Central memory CD4-positive, alpha-beta T cell (primary cell): ENCODE results near the gene ZNF532.
"Not testable (repeated sequence)": the region's sequence is repeated elsewhere in the genome, so short reads cannot be mapped to it uniquely, and the experiment has no call there.

Source experiments
- DNase-seq: peaks from one replicate; pipeline ENCODE4 v3.0.0; 2022
- total RNA-seq, 3 experiments: gene quantifications; one replicate each; lab custom pipeline; 2026; lab: John Stamatoyannopoulos, UW

Gene ZNF532
- 1.1 to 4.4 (median 1.5) reads per million in 3 experiments for total RNA-seq

GRCh38 chr18:58864146-58865032 is at the start of gene ZNF532:
ZNF532 (plus strand) TSS chr18:58864877. CDS start in a region left out here.
- no peak for DNase-seq

GRCh38 chr18:58819051-58819450 is 45.6 kb upstream of the ZNF532 start:
- DNase-seq = peak; percentile 75

GRCh38 chr18:58820251-58820650 is 44.4 kb upstream of the ZNF532 start:
- DNase-seq = no peak

- DNase-seq = no peak
Observed at GRCh38 chr18:58822944-58823343, 41.7 kb upstream of the ZNF532 start.

- no peak for DNase-seq
Observed at GRCh38 chr18:58823412-58823811, 41.3 kb upstream of the ZNF532 start.

GRCh38 chr18:58826926-58827325 is 37.8 kb upstream of the ZNF532 start:
- DNase-seq = not testable (repeated sequence)

GRCh38 chr18:58827428-58827827 is 37.2 kb upstream of the ZNF532 start:
- no peak for DNase-seq

GRCh38 chr18:58827886-58828285 is 36.8 kb upstream of the ZNF532 start:
- DNase-seq = no peak

- no peak for DNase-seq
Observed at GRCh38 chr18:58828399-58829121, 36.1 kb upstream of the ZNF532 start.

- no peak for DNase-seq
Observed at GRCh38 chr18:58829263-58829662, 35.4 kb upstream of the ZNF532 start.

GRCh38 chr18:58829886-58830285 is 34.8 kb upstream of the ZNF532 start:
- DNase-seq = not testable (repeated sequence)

GRCh38 chr18:58831606-58832005 is 33.1 kb upstream of the ZNF532 start:
- DNase-seq = no peak

- DNase-seq = no peak
Observed at GRCh38 chr18:58838165-58838860, 26.4 kb upstream of the ZNF532 start.

- DNase-seq = no peak
Observed at GRCh38 chr18:58838946-58839345, 25.7 kb upstream of the ZNF532 start.

GRCh38 chr18:58842978-58843687 is 21.5 kb upstream of the ZNF532 start:
- no peak for DNase-seq

GRCh38 chr18:58843688-58844035 is 21.0 kb upstream of the ZNF532 start:
- DNase-seq = no peak

GRCh38 chr18:58844871-58845270 is 19.8 kb upstream of the ZNF532 start:
- no peak for DNase-seq

- DNase-seq = no peak
Observed at GRCh38 chr18:58845928-58846724, 18.6 kb upstream of the ZNF532 start.

- DNase-seq = no peak
Observed at GRCh38 chr18:58847383-58848071, 17.1 kb upstream of the ZNF532 start.

- DNase-seq = no peak
Observed at GRCh38 chr18:58848685-58849084, 16.0 kb upstream of the ZNF532 start.
